DOHH2 (cell line): Measurements from ENCODE around the gene RGS7.

Experiments used
- CTCF ChIP-seq: fragments of 200-600 bp; sonication (generic); IDR thresholded peaks from one replicate; pipeline ENCODE4 v1.5.1; 2014; ENCODE audit warnings: antibody characterized with exemption, mild to moderate bottlenecking, low read depth, low read length; ENCODE audit not compliant: poor library complexity, severe bottlenecking
- EZH2phosphoT487 ChIP-seq: fragments of 200-600 bp; sonication (generic); IDR thresholded peaks from 2 replicates; pipeline ENCODE4 v1.6.1; 2017; ENCODE audit warnings: borderline replicate concordance, mild to moderate bottlenecking, antibody characterized with exemption, low read length, moderate library complexity, mixed read lengths

DNA sequence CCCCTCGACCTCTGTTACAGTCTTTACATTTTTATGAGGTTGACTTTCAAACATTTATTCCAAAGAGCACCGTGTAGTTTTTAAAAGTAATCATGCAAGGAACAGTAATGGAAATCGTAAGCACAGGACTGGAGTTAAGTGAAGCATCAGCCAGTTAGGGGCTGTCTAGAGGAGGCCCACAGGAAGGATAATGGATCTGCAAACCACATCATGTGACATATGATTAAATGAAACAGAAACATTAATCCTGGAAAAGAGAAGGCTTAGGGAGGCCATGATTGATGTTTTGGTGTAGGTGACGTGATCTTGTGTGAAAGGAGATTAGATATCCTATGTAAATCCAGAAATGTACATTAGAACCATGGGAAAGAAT lies 25.0 kb downstream of the RGS7 start:
- no peak for TF ChIP-seq CTCF
- no peak for TF ChIP-seq EZH2phosphoT487
